ENCODE measurements around the gene MADD. TPM values are rescaled to one million over a fixed set of nuclear protein-coding genes. Genes with fewer than 3 reads are reported as not detected.

The MADD gene
- total RNA-seq, 1 experiment from 2014 or later = 7.8 TPM

DNA sequence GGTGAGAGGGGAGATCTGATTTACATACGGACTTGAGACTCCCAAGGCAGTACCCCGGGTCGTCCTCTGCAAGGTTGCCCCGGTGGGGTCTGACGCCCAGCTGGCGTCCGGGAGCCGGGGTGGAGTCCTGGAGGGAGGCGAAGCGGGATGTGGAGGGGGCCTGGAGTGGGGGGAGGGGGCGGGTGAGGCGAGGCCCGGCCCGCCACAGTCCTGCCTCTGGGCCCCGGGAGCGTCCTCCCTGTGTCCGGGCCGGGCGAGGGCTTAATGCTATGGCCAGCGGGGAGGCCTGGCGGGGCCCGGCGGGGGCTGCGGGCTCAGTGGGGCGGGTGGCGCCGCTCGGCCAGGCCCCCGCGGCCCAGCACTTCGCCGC lies 85.0 kb downstream of the MADD start:
- no peaks in the 10 kb centered on the region for H3K36me3 ChIP-seq
- H3K27me3 ChIP-seq = no peaks in the 10 kb centered on the region
- H3K4me3 ChIP-seq = peak overlapping the region; percentile 22; the same call in 1 of the 2 replicates
- no peaks in the 10 kb centered on the region for H3K9me3 ChIP-seq
- no peak for DNase-seq

DNA sequence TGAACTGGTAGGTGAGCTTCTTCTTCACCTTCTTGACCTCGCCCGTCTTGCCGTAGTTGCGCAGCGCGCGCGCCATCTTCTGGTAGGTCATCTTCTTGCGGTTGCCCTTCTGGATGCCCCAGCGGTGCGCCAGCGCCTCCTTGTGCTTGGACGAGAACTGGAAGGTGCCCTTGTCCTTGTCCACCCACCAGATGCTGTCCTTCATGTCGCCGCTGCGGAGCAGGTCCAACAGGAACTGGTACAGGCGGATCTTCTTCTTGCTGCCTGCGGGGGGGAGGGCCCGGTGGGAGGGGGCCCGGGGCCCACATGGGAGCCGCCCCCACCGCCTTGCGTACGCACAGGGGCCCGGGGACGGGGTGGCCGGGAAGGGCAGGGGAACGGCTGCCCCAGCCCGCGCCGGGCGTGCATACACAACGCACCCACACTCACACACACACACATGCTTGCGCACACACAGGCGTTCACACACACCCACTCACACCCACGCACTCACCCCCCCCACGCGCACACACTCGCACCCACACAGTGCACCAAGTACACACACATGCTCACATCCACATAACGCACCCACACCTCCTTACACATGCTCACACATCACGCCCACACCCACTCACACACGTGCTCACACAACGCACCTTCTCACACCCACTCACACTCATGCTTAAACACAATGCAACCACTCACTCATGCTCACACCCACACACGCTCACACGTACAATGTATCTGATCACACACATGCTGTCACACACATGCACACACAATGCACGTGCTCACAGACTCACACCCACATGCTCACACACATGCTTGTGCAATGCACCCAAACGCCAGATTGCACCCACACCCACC lies 85.6 kb downstream of the MADD start:
- H3K9me3 ChIP-seq = no peaks in the 10 kb centered on the region
- H3K27me3 ChIP-seq = no peaks in the 10 kb centered on the region
- H3K4me3 ChIP-seq = peak overlapping the region; percentile 22
- H3K36me3 ChIP-seq = no peaks in the 10 kb centered on the region
- DNase-seq = peak; percentile 91

DNA sequence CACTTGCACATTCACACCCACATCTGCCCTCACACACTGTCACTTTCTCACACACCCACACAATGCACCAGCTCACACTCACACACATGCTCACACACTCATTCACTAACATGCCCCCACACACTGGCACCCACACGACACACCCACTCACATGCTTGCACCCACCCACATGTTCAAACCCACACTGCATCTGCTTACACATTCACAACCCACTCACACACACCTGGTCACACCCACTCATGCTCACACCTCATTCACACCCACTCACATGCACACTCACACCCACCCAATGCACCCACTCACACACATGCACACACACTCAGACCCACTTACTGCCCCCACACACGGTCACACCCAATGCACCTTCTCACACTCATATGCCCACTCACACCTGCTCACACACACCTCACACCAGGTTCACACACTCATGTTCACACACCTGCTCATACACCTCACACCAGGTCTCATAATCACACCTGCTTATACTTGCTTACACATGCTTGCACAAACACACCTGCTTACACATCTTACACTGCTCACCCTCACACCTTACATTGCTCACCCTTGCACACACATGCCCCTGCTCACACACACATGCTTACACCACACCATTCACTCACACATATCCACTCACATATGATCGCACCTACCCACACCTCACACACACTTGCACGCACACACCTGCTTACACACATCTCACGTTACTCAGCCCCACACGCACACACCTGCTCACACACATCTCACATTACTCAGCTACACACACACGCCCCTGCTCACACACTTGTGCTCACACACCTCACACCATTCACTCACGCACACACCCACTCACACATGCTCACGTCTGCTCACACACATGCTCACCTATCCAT lies 86.4 kb downstream of the MADD start:
- Histone ChIP-seq H3K27me3 (no peaks in the 10 kb centered on the region), H3K4me3 (no peak overlapping the region), H3K36me3 (no peaks in the 10 kb centered on the region), H3K9me3 (no peaks in the 10 kb centered on the region)
- DNase-seq = no peak

DNA sequence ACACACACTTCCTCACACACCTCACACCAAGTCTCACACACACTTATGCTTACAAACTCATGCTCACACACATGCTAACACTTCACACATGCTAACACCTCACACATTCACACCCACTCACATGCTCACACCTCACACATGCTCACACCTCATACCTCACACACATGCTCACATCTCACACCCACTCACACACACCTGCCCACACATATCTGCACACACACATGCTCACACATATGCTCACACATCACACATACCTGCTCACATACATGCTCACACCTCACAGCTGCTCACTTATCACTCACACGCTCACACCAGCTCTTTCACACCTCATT lies 87.0 kb downstream of the MADD start:
- no peak for DNase-seq
- no peaks in the 10 kb centered on the region for H3K36me3 ChIP-seq
- H3K4me3 ChIP-seq = no peak overlapping the region
- H3K27me3 ChIP-seq = no peaks in the 10 kb centered on the region
- no peaks in the 10 kb centered on the region for H3K9me3 ChIP-seq

DNA sequence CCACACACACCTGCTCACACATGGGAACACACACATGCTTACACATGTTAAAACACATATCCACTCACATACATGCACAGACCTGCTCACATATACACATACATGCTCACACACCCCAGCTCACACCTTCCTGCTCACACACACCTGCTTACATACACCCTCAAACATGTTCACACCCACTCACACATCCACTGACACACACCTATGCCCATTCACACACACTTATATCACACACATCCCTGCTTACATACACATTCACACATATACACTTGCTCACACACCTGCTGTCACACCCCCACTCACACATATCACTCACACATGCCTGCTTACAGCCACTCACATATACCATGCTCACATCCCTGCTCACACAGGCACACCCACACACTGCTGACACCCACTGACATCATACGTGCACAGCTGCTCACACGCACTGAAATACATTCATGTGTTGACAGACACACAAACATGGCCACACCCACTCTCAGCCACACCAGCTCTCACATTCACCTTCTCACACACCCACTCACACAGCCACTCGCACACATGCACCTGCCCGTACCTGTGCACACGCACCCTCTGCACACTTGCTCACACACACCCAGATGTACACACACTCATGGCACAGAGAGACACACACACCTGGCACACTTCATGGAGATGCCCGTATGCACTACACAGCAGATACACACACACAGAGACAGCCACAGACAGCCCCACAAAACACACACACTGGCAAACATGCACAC lies 88.2 kb downstream of the MADD start:
- H3K4me3 ChIP-seq = no peak overlapping the region
- DNase-seq = no peak
- no peaks in the 10 kb centered on the region for H3K9me3 ChIP-seq
- H3K36me3 ChIP-seq = no peaks in the 10 kb centered on the region
- no peaks in the 10 kb centered on the region for H3K27me3 ChIP-seq

DNA sequence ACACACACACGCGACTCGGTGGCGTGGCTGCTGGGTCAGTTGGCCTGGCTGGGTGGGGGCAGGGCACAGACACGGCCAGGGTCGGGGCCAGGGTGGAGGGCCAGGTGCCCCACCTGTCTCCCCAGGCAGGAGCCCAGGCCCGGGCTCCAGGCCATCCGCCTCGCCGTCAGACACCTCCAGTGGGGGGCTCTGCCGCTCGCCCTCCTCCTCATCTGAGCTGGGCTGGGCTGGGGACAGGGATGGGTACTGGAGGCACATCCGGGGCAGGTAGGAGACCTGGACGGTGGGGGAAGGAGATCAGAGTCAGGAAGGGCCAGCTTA lies 88.8 kb downstream of the MADD start:
- no peak for DNase-seq
- no peaks in the 10 kb centered on the region for H3K9me3 ChIP-seq
- H3K4me3 ChIP-seq = no peak overlapping the region
- H3K27me3 ChIP-seq = no peaks in the 10 kb centered on the region
- H3K36me3 ChIP-seq = no peaks in the 10 kb centered on the region

DNA sequence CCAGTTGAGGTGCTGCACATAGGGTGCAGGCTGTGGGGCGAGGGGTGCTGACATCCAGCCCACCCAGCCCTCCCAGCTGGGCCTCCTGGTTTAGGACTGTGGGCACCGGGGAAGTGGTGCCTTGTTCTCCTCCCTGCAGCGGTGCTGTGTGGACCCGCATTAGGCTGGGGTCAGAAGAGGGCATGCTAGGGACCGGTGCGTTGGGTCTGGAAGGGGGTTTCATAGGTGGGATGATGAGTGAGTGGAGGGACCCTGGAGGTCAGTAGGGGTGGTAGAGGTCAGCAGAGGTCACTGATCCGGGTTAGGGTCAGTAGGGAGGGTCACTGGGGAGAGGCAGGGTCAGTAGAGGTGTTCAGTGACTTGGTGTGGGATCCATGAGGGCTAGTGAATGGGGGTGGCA lies 89.2 kb downstream of the MADD start:
- Histone ChIP-seq H3K36me3 (no peaks in the 10 kb centered on the region), H3K4me3 (no peak overlapping the region), H3K9me3 (no peaks in the 10 kb centered on the region), H3K27me3 (no peaks in the 10 kb centered on the region)
- DNase-seq = no peak

DNA sequence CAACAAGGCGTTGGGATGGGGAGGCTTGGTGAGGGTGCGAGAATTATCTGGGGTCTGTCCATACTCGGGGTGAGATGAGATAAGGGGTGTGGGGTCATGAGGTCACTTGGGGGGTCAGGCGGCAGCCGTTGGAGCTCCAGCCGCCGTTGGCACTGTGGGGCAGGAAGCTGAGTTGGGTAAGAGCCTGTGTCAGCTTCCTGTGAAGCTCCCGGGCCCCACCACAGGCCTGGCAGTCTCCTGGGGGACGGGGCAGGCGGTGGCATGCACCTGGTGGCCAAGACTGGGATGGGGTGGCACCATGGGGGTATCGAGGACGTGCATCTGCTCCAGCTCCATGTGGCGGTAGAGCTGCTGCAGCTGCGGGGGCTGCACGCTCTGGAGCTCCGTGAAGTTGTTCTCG lies 89.7 kb downstream of the MADD start:
- Histone ChIP-seq H3K9me3 (no peaks in the 10 kb centered on the region), H3K36me3 (no peaks in the 10 kb centered on the region), H3K27me3 (no peaks in the 10 kb centered on the region), H3K4me3 (no peak overlapping the region)
- DNase-seq = no peak

DNA sequence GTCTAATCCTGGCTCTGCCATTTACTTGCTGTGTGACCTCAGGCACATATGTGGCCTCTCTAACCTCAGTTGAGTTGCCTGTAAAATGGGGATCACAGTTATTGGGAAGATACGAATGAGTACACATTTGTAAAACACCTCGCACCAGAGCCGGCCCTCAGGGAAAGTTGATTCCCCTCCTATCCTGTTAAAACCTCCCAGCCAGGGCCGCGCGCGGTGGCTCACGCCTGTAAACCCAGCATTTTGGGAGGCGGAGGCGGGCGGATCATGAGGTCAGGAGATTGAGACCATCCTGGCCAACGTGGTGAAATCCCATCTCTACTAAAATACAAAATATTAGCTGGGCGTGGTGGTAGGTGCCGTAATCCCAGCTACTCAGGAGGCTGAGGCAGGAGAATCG lies 90.4 kb downstream of the MADD start:
- H3K9me3 ChIP-seq = no peaks in the 10 kb centered on the region
- H3K36me3 ChIP-seq = no peaks in the 10 kb centered on the region
- no peak for DNase-seq

DNA sequence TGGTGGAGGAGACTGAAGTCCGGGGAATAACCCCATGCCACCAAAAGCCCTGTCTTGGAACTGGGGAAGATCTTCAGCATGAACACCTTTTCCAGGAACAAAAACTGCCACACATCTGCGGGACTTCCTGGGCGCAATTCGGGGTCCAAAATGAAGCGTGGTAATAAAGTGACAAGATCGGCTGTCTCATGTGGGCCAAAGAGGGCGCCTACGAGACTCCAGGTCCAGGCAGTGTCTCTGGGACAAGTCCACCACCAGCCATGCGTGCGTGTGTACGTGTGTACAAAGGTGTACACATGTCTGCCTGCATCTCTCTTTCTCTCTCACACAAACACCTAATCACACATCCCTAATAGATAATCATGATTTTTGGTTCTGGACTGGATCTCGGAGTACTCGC lies 91.5 kb downstream of the MADD start:
- H3K27me3 ChIP-seq = no peaks in the 10 kb centered on the region
- no peak overlapping the region for H3K4me3 ChIP-seq
- no peaks in the 10 kb centered on the region for H3K36me3 ChIP-seq
- H3K9me3 ChIP-seq = no peaks in the 10 kb centered on the region
- no peak for DNase-seq

More for the DNA sequence above, 90.4 kb downstream of the MADD start:
- no peak overlapping the region for H3K4me3 ChIP-seq
- H3K27me3 ChIP-seq = no peaks in the 10 kb centered on the region

DNA sequence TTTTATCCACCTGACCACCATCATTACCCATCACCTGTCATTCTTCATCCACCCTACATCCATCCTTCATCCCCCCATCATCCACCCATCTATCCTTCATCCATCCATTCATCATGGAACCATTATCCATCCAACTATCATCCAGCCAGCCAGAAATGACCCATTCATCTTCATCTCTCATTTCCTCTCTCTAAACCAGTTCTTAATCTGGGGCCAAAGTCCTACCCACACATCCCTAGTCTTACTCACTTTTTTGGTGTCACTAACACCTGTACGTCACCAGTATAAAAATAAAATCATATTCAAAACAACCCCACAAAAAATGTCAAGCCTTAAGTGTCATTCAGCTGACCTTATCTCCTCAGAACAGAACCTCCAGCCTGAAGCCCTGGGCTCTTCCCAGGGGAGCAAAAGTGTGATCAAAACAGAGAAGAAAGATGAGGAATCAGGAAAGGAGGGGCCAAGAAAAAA lies 96.1 kb downstream of the MADD start:
- Histone ChIP-seq H3K36me3 (no peaks in the 10 kb centered on the region), H3K4me3 (no peak overlapping the region), H3K27me3 (peaks cover 4% of the 10 kb centered on the region; the same call in 1 of the 2 replicates), H3K9me3 (no peaks in the 10 kb centered on the region)
- DNase-seq = no peak

DNA sequence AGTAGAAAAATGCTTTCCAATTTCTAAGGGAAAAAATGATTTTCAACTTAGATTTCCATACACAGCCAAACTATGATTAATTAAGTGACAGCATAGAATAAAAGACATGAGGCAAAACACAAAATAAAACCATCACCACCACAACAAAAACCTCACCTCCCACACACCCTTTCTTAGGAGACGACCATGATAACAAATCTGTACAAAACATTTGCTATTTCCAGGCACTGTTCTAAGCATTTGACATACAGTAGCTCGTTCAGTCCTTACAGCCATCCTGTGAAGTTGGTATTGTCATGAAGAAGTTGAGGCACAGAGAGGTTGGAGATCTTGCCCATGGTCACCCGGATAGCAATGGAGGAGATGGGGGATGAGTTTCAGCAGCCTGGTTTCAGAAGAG lies 99.7 kb downstream of the MADD start:
- H3K27me3 ChIP-seq = peaks cover 4% of the 10 kb centered on the region; the same call in 1 of the 2 replicates
- DNase-seq = no peak
- no peaks in the 10 kb centered on the region for H3K36me3 ChIP-seq
- H3K4me3 ChIP-seq = no peak overlapping the region
- no peaks in the 10 kb centered on the region for H3K9me3 ChIP-seq

DNA sequence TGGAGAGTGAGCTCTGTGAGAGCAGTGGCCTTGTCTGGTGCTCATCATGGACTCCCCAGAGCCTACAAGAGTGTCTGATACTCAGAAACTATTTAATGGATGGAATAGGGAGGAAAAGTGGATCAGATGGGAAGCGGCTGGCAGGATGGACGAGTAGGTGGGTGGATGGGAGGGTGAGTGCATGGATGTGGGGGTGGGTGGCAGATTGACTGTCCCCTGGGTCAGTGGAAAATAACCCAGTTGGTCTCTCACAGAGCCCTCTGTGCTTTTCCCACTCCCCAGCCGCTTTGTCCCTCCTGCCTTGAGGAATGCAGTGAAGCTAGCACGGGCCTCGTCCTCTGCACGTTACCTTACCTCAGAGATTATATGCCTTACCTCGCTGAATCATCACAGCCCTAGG lies 102.5 kb downstream of the MADD start:
- H3K36me3 ChIP-seq = no peaks in the 10 kb centered on the region
- no peak for DNase-seq
- H3K4me3 ChIP-seq = no peak overlapping the region
- no peaks in the 10 kb centered on the region for H3K9me3 ChIP-seq
- peaks cover 4% of the 10 kb centered on the region; the same call in 1 of the 2 replicates for H3K27me3 ChIP-seq

DNA sequence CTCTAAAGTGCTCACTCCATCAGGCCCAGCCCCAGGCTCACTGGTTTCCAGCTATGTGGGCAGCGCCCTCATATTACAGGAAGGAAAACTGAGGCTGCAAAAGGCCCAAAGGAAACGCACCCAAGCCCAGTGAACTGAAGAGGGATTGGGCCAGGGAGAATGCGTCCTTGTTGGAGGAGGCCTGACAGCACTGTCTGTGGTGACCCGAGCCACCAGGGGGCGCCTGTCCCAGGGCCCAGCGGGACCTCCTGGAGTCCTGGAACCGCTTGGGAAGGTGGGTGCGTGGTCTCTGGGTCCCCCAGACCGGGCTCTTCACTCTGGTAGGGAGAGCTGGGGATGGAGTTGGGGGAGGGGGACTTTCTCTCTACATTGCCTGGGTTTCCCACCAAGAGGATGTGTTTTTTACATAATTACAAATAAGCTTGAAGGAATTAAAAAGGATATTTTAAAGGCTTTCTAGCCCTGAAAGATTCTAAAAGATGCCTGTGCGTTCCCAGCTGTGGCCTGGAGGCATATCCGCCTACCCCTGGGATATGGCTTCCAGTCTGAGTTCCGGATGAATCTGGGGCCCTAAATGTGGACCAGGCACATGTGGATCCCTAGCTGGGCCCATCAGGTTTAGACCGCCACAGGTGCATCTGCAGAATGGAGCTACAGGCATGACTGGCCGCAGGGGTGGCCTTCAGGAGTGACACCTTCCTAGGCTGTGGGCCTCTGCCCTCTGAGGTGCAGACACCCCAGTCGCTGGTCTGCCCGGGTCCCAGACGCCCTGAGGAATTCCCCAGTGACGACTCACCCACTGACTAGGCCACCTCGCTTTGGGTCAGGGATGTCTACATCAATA lies 104.2 kb downstream of the MADD start:
- Histone ChIP-seq H3K27me3 (no peaks in the 10 kb centered on the region), H3K9me3 (no peaks in the 10 kb centered on the region), H3K36me3 (no peaks in the 10 kb centered on the region), H3K4me3 (no peak overlapping the region)
- peak; percentile 69 for DNase-seq

DNA sequence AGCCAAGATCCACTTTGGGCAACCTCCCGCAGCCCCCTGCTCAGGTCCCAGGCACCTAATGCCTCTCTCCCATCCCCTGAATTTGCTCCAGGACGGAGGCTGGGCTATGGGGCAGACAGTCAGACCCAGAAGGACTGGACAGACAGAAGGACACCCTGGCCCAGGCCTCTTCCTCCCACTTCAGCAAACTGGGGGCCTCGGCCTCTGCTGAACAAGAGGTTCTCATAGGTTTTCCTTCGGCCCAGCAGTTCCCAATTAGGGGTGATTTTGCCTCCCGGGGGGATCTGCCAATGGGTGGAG lies 104.7 kb downstream of the MADD start:
- no peaks in the 10 kb centered on the region for H3K9me3 ChIP-seq
- H3K27me3 ChIP-seq = no peaks in the 10 kb centered on the region
- H3K4me3 ChIP-seq = no peak overlapping the region
- DNase-seq = no peak
- no peaks in the 10 kb centered on the region for H3K36me3 ChIP-seq

DNA sequence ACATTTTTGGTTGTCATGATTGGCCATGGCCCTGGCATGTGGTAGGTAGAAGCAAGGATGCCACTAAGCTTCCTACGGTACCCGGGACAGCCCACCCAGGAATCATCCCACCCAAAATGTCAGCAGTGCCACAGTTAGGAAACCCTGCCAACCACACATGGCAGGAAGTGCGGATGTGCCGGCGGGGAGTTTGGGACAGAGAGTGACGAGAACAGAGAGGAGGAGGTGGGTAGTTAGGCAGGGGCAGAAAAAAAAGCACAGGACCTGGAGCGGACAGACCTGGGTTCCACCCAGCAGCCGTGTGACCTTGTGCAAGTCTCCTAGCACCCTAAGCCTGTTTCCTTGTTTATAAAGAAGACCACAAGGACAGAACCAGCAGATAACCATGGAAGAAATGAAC lies 105.1 kb downstream of the MADD start:
- DNase-seq = no peak
- H3K9me3 ChIP-seq = no peaks in the 10 kb centered on the region
- no peaks in the 10 kb centered on the region for H3K27me3 ChIP-seq
- no peaks in the 10 kb centered on the region for H3K36me3 ChIP-seq
- no peak overlapping the region for H3K4me3 ChIP-seq
